Breast epithelium (tissue), 3 donors: Measurements from ENCODE around the gene IPO9.

Experiments used
- POLR2A ChIP-seq: fragments of 450-650 bp; IDR thresholded peaks from one replicate; pipeline ENCODE4 v1.6.1; 2016; ENCODE audit warnings: antibody characterized with exemption, mild to moderate bottlenecking, moderate library complexity
- POLR2AphosphoS5 ChIP-seq, 3 donors: sonication (generic); formaldehyde crosslinking; IDR thresholded peaks; one replicate each; pipeline ENCODE4 v1.6.1; 2017; ENCODE audit warnings: antibody characterized with exemption in 3 of 3
- TF ChIP-seq, protein P1 (sequence below), 3 donors: fragments of 450-650 bp; IDR thresholded peaks; one replicate each; pipeline ENCODE4 v1.5.1; 2016 to 2017; ENCODE audit warnings: antibody characterized with exemption in 3 of 3, mild to moderate bottlenecking in 3 of 3, moderate library complexity in 3 of 3

DNA sequence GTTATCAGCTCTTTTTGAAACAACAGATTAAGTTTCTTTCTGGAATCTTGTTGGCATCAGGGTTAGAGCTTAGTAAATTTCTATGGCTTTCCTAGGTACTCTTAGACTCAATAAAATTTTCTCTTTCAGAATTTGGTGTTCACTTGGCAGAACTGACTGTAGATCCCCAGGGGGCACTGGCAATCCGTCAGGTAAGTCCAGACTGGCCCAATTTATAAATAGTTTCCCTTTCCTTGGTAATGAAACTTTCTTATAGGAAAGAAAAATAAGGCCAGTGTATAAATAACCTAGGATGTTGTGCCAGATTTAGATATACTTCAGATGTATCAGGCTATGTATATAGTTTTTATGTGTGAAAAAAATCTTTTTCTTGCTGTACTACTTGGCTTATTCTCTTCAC is 18.2 kb downstream of the IPO9 start:
- no peak for TF ChIP-seq POLR2A
- TF ChIP-seq, protein P1, sequence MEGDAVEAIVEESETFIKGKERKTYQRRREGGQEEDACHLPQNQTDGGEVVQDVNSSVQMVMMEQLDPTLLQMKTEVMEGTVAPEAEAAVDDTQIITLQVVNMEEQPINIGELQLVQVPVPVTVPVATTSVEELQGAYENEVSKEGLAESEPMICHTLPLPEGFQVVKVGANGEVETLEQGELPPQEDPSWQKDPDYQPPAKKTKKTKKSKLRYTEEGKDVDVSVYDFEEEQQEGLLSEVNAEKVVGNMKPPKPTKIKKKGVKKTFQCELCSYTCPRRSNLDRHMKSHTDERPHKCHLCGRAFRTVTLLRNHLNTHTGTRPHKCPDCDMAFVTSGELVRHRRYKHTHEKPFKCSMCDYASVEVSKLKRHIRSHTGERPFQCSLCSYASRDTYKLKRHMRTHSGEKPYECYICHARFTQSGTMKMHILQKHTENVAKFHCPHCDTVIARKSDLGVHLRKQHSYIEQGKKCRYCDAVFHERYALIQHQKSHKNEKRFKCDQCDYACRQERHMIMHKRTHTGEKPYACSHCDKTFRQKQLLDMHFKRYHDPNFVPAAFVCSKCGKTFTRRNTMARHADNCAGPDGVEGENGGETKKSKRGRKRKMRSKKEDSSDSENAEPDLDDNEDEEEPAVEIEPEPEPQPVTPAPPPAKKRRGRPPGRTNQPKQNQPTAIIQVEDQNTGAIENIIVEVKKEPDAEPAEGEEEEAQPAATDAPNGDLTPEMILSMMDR (IDR thresholded peaks at IDR 0.05), result no peak
- no peak for TF ChIP-seq POLR2AphosphoS5 (IDR thresholded peaks at IDR 0.05)
